ENCODE data around the gene NKX1-1.

GRCh38 chr4:1382776-1383727 lies 23.2 kb downstream of the NKX1-1 start:
- no peak for TF ChIP-seq CTCF (IDR thresholded peaks at IDR 0.05)
- no peak for TF ChIP-seq POLR2AphosphoS5 (IDR thresholded peaks at IDR 0.05; ENCODE audit: insufficient read depth in 1 of 2, low read depth in 1 of 2)
